Measurements from ENCODE around the gene CNDP2.

DNA sequence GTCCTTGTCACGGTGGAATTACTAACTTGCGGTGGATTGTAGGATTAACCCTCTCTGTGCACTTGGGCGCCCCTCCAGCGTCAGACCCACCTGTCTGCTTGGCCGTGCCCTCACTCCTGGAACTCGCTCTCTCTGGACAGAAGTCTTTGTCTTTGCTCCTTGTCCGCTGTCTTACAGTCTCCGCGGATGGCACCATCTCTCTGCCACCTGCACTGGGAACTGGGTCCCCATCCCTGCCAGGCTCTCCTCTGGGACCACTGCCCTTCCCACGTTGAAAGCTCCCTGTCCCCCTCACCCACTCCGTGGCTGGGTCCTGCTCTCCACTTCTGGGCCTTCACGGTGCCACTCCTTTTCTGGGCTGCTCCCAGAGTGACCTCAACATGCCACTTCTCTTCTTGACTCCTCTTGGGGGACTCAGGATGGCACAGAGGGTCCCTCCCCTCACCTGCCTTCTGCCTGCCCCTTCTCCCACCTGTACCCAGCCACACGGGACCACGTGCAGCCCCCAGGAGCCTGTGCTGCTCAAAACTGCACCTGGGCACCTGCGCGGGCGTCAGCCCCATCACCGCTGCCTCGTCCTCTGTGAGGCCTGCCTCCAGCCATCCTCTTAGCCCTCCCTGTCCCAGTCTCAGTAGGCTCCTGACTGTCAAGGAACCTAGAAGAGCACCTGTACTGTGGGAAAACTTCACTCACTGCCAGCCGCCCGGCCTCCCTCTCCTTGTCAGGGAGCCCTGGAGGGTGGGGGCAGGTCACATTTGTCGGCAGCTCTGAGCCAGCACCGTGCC is 11.1 kb downstream of the CNDP2 start:
- no peak for TF ChIP-seq POLR2A (IDR thresholded peaks at IDR 0.05)
- TF ChIP-seq, protein P1, sequence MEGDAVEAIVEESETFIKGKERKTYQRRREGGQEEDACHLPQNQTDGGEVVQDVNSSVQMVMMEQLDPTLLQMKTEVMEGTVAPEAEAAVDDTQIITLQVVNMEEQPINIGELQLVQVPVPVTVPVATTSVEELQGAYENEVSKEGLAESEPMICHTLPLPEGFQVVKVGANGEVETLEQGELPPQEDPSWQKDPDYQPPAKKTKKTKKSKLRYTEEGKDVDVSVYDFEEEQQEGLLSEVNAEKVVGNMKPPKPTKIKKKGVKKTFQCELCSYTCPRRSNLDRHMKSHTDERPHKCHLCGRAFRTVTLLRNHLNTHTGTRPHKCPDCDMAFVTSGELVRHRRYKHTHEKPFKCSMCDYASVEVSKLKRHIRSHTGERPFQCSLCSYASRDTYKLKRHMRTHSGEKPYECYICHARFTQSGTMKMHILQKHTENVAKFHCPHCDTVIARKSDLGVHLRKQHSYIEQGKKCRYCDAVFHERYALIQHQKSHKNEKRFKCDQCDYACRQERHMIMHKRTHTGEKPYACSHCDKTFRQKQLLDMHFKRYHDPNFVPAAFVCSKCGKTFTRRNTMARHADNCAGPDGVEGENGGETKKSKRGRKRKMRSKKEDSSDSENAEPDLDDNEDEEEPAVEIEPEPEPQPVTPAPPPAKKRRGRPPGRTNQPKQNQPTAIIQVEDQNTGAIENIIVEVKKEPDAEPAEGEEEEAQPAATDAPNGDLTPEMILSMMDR (IDR thresholded peaks at IDR 0.05), result no peak

Data from adrenal gland (tissue), 5 donors.